Heart left ventricle (tissue), 16 donors: ENCODE measurements around the gene SRGAP2. TPM values are rescaled to one million over a fixed set of nuclear protein-coding genes. Genes with fewer than 3 reads are reported as not detected.
"Not testable (repeated sequence)": the region's sequence is repeated elsewhere in the genome, so short reads cannot be mapped to it uniquely, and the experiment has no call there.

Experiments
- ATAC-seq, 4 donors: fragments of 200-7000 bp; cut with Tn5 transposase; one replicate each; pipeline ENCODE4 v1.9.1; 2020 to 2022; ENCODE audit warnings: moderate library complexity in 4 of 4, mild to moderate bottlenecking in 3 of 4, moderate number of reproducible peaks in 1 of 4
- DNase-seq, 5 donors: peaks; one replicate each; pipeline ENCODE4 v3.0.0-alpha.2; 2020
- H3K27ac ChIP-seq, 12 donors: fragments of 200-600 bp; sonication (generic) in 4 of 12; one replicate each; pipeline versions ENCODE4 v1.5.0 to v1.8.0; 2016 to 2022; ENCODE audit warnings: mild to moderate bottlenecking in 2 of 12
- H3K27me3 ChIP-seq, 9 donors: fragments of 200-600 bp; sonication (generic) in 2 of 9; one replicate each; pipeline versions ENCODE4 v1.5.1 to v1.8.0; 2016 to 2022; ENCODE audit warnings: mild to moderate bottlenecking in 3 of 9
- H3K36me3 ChIP-seq, 9 donors: fragments of 200-600 bp; sonication (generic) in 2 of 9; one replicate each; pipeline versions ENCODE4 v1.5.0 to v1.8.0; 2018 to 2022; ENCODE audit warnings: mild to moderate bottlenecking in 2 of 9
- H3K4me1 ChIP-seq, 12 donors: fragments of 200-600 bp; sonication (generic) in 4 of 12; one replicate each; pipeline versions ENCODE4 v1.5.0 to v1.8.0; 2016 to 2022; ENCODE audit warnings: mild to moderate bottlenecking in 3 of 12
- H3K4me3 ChIP-seq, 12 donors: fragments of 200-600 bp; sonication (generic) in 4 of 12; one replicate each; pipeline versions ENCODE4 v1.5.0 to v1.8.0; 2017 to 2022; ENCODE audit warnings: mild to moderate bottlenecking in 9 of 12, moderate library complexity in 4 of 12
- H3K9me3 ChIP-seq, 12 donors: fragments of 200-600 bp; sonication (generic) in 4 of 12; one replicate each; pipeline versions ENCODE4 v1.5.0 to v1.8.0; 2016 to 2022; ENCODE audit warnings: mild to moderate bottlenecking in 1 of 12
- CTCF ChIP-seq, 12 donors: fragments of 200-600 bp; sonication (generic) in 4 of 12; IDR thresholded peaks; one replicate each; pipeline versions ENCODE4 v1.5.0 to v1.8.0; 2018 to 2022; ENCODE audit warnings: antibody characterized with exemption in 12 of 12, mild to moderate bottlenecking in 5 of 12
- WGBS, 4 donors: extraction: QIAGEN DNeasy Blood & Tissue Kit in 2 of 4; methylation state at CpG; one replicate each; pipeline versions ENCODE4 v1.1.5 to v1.1.7; 2013 to 2018; 5-methylcytosine and 5-hydroxymethylcytosine counted together
- intact Hi-C, 10 donors: fragments of 100-400 bp; cut with DNase I; formaldehyde crosslinking; loops; one replicate each; pipeline versions ENCODE4 v1.11.1 to v1.14.2; 2022
- polyA plus RNA-seq, 2 donors: library from polyadenylated mRNA; stranded (reverse); fragments of 200-250 nt; gene quantifications; one replicate each; pipeline ENCODE4 v1.2.3, GENCODE V29; 2013
- total RNA-seq, 9 donors: library from RNA; depleted of rRNA in 2 of 9; stranded (reverse); fragments of >200 nt in 2 of 9; fragmentation: NEBNext Ultra II Directional in 3 of 9; extraction: Animal tissue kit (Norgen Biotek cat#: 25700) in 3 of 9; gene quantifications; one replicate each; pipeline versions ENCODE4 v1.1.0 to v1.2.4, GENCODE V29; 2016 to 2023
- donor health status: ischemic (EF 13 %, LVEDD 7.1; RV severe dilation, severe dysfunction).
- donor health status: healthy with polysubstance abuse.
- donor health status: DM: no; HTN: yes; CAD: no.
- donor health status: DM: no; HTN: no; CAD: no.
- donor health status: ischemic (EF 25% LVEDD 6.9; RV normal size, moderate dysfunction).
- donor health status: ischemic (EF 25% LVEDD 5.7; RV mildly dilated, moderate dysfunction).
- donor health status: healthy.
- donor health status: DM: yes; HTN: yes; CAD: no.
- donor health status: ischemic (EF 35%, LVEDD 5.7; RV mildly dilated, moderate dysfunction).
- donor health status: nonischemic (EF 11% LVEDD 7.7; RV severe dilation, severe dysfunction).
- donor health status: DM: yes; HTN: yes; CAD: no.
- donor health status: PGD.
- donor health status: ischemic (EF 29% LVEDD 5.4; RV normal size, mild dysfunction).
- donor health status: nonischemic (EF 23%, LVEDD 6.1; RV moderate dilation, normal function).

The SRGAP2 gene
- total and polyA plus RNA-seq, 11 donors = 8.8 to 56.3 (median 17.5) TPM

- H3K9me3 ChIP-seq, H3K36me3 ChIP-seq, ATAC-seq, H3K27ac ChIP-seq, H3K27me3 ChIP-seq, DNase-seq, H3K4me1 ChIP-seq, intact Hi-C loops, H3K4me3 ChIP-seq: not testable (repeated sequence)
- TF ChIP-seq CTCF (IDR thresholded peaks at IDR 0.05) = peak in 2 of 12 donors; percentile 5 to 13
- 40 to 72% (median 60%) methylated on average over 1 of the region's 4 CpGs for WGBS, 4 donors
Measured at GRCh38 chr1:206175459-206176113, 27.8 kb upstream of the SRGAP2 start.

DNA sequence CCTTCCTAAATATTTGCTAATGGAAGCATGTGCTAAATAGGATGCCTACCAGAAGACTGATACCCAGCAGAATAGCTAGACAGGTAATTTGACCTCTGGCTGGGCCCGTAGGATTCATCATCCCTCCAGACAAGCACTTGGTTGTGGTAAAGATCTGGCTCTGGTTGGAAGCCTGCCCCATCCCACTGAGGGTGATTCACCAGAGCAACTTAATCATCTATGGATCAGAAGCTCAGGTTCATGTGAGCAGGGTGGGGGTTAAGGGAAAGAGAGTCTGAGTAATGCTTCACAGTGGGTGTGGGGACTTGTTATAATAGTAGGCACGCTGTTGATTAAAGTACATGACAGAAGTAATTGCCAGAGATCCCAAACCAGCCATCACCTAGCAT is 27.2 kb upstream of the SRGAP2 start:
- intact Hi-C loops, H3K36me3 ChIP-seq, H3K27me3 ChIP-seq, H3K9me3 ChIP-seq, H3K27ac ChIP-seq, H3K4me3 ChIP-seq, H3K4me1 ChIP-seq: not testable (repeated sequence)
- ATAC-seq = peak in 1 of 4 donors; percentile 28
- 100% methylated on average over 1 of the region's 2 CpGs for WGBS, 4 donors
- DNase-seq = peak in 1 of 5 donors; percentile 28

- 71 to 88% (median 75%) methylated on average over 8 to 9 of the region's 9 CpGs for WGBS, 4 donors
- H3K4me3 ChIP-seq, H3K27me3 ChIP-seq, H3K36me3 ChIP-seq, H3K9me3 ChIP-seq, H3K4me1 ChIP-seq, intact Hi-C loops, H3K27ac ChIP-seq, DNase-seq, ATAC-seq: not testable (repeated sequence)
Measured at GRCh38 chr1:206178061-206178989, 25.0 kb upstream of the SRGAP2 start.

DNA sequence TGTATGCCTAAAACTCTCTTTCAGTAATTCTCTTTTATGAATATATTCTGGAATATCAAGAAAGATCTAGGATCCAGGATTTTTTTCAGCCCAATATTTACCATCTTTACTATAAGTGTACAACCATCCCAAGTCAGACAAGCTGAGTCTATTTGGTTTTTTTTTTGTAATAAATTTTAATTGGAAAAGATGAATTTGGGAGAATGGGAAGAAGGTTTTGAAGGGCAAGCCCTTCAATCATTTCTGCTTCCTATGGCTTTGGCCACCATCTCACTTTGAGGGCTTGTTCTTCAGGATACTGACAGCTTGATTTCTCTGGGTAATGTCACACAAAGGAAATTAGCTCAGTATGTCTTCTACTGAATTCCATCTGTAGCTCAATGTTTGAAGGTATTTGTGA is 23.7 kb upstream of the SRGAP2 start:
- H3K27ac ChIP-seq, H3K27me3 ChIP-seq, ATAC-seq, intact Hi-C loops, H3K4me1 ChIP-seq, H3K36me3 ChIP-seq, H3K9me3 ChIP-seq, DNase-seq, H3K4me3 ChIP-seq: not testable (repeated sequence)

GRCh38 chr1:206182368-206183317 is 20.7 kb upstream of the SRGAP2 start:
- ATAC-seq = peak in 1 of 4 donors; percentile 45
- H3K4me3 ChIP-seq, H3K27me3 ChIP-seq, DNase-seq, intact Hi-C loops, H3K27ac ChIP-seq, H3K9me3 ChIP-seq, H3K4me1 ChIP-seq, H3K36me3 ChIP-seq: not testable (repeated sequence)
- 69 to 85% (median 72%) methylated on average over 4 to 5 of the region's 6 CpGs for WGBS, 4 donors

DNA sequence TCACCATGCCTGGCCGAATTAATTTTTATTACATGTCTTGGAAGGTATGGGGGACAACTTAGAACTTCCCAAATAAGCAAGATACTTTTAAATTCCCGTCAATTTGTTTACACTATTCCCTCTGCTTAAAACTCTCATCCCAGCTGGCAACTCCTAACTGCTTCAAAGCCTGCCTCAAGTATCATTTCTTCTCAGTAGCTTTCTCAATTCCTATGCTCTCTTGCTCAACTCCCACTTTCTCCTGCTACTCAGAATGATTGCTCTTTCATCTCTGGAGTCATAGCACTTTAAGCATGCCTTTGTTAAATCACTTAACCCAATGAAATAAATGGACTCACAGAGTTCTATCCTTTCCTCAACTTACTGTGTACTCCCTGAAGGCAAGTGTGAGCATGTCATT is 19.6 kb upstream of the SRGAP2 start:
- H3K27ac ChIP-seq, DNase-seq, H3K36me3 ChIP-seq, H3K4me1 ChIP-seq, ATAC-seq, H3K4me3 ChIP-seq, H3K27me3 ChIP-seq, intact Hi-C loops, H3K9me3 ChIP-seq: not testable (repeated sequence)
- WGBS, 4 donors = 88 to 100% methylated on average over 1 of the region's 2 CpGs; no CpG with 5 or more reads in 2 of the 4 donors

DNA sequence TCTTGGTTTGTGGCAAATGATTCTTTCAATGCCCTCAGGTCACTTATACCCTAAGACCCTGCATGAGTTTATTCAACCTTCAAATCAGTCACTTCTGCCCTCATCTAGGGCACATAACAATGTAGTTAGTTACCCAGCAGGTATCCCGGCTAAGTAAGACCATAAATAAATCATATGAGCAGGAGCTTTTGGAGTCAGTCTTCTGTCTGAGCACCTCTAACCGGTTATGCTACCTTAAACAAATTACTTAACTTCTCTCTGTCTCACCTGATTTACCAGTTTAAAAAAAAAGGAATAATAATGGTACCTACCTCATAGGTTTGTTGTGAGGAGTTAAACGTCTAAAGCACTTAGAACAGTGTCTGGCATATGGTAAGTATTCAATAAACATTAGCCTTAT is 17.6 kb upstream of the SRGAP2 start:
- DNase-seq, intact Hi-C loops, H3K27ac ChIP-seq, H3K4me3 ChIP-seq, H3K36me3 ChIP-seq, H3K4me1 ChIP-seq, ATAC-seq, H3K9me3 ChIP-seq, H3K27me3 ChIP-seq: not testable (repeated sequence)
- WGBS, 4 donors = no CpG with 5 or more reads among the region's 3 CpGs

DNA sequence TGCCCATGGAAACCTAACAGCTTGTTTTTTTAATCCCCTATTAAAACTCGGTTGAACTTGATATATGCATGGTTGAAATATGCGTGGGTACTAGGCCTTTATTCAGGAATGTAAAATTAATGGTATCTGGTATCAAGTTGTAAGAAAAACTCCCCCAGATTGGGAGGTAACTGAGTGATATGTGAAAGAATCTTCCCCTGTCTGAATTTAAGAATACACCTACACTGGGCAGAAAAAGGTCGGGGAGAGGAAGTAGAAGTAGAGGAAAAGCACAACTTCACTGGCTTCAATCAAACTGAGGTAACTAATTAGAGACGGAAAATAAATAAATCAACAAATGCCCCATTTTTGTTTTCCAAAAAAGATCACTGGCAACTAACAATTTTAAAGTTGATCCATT is 16.5 kb upstream of the SRGAP2 start:
- WGBS, 4 donors = 80 to 95% (median 92%) methylated on average over 2 of the region's 4 CpGs
- H3K27ac ChIP-seq, intact Hi-C loops, DNase-seq, ATAC-seq, H3K27me3 ChIP-seq, H3K4me3 ChIP-seq, H3K36me3 ChIP-seq, H3K9me3 ChIP-seq, H3K4me1 ChIP-seq: not testable (repeated sequence)

DNA sequence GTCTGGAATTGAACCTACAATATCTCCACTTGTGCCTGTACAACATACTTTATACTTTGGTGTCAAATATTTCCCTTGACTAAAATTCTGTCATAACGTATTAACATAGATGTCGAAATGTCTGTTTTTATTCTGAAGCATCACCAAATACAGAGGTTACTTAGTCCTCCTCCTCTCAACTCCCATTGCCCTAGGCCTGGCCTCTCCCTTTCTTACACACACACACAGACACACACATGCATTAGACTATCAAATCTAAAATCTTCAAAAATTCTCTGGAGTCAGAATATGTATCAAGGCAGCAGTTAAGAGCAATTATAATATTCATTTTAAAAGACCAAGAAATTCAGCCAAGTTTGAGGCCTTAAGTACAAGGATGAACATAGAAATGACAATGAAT is 8.2 kb upstream of the SRGAP2 start:
- ATAC-seq, H3K4me1 ChIP-seq, DNase-seq, intact Hi-C loops, H3K36me3 ChIP-seq, H3K27ac ChIP-seq, H3K9me3 ChIP-seq, H3K27me3 ChIP-seq, H3K4me3 ChIP-seq: not testable (repeated sequence)
- no CpG with 5 or more reads among the region's 2 CpGs for WGBS, 4 donors
